ENCODE results near the gene RPS24.
"Not testable (repeated sequence)": the region's sequence is repeated elsewhere in the genome, so short reads cannot be mapped to it uniquely, and the experiment has no call there.

The RPS24 gene

GRCh38 chr10:78058562-78058961 is 24.9 kb downstream of the RPS24 start:
- DNase-seq = no peak

- DNase-seq = peak; percentile 72
Measured at GRCh38 chr10:78059906-78060702, 26.4 kb downstream of the RPS24 start.

- no peak for DNase-seq
Measured at GRCh38 chr10:78062296-78062695, 28.6 kb downstream of the RPS24 start.

GRCh38 chr10:78063236-78063635 is 29.6 kb downstream of the RPS24 start:
- no peak for DNase-seq

- DNase-seq = not testable (repeated sequence)
Measured at GRCh38 chr10:78064919-78065318, 31.3 kb downstream of the RPS24 start.

GRCh38 chr10:78065611-78066010 is 31.9 kb downstream of the RPS24 start:
- DNase-seq = no peak

GRCh38 chr10:78066012-78066411 is 32.3 kb downstream of the RPS24 start:
- DNase-seq = no peak

GRCh38 chr10:78066728-78067430 is 33.2 kb downstream of the RPS24 start:
- DNase-seq = no peak

GRCh38 chr10:78069151-78069550 is 35.5 kb downstream of the RPS24 start:
- no peak for DNase-seq

GRCh38 chr10:78070064-78070463 is 36.4 kb downstream of the RPS24 start:
- DNase-seq = not testable (repeated sequence)

GRCh38 chr10:78070726-78071125 is 37.1 kb downstream of the RPS24 start:
- no peak for DNase-seq

- no peak for DNase-seq
Measured at GRCh38 chr10:78071140-78071856, 37.6 kb downstream of the RPS24 start.

GRCh38 chr10:78071857-78072179 is 38.2 kb downstream of the RPS24 start:
- DNase-seq = no peak

GRCh38 chr10:78072504-78072903 is 38.8 kb downstream of the RPS24 start:
- no peak for DNase-seq

GRCh38 chr10:78075806-78076205 is 42.1 kb downstream of the RPS24 start:
- not testable (repeated sequence) for DNase-seq

- DNase-seq = no peak
Measured at GRCh38 chr10:78078539-78079330, 45.1 kb downstream of the RPS24 start.

GRCh38 chr10:78079411-78079810 is 45.7 kb downstream of the RPS24 start:
- no peak for DNase-seq

- DNase-seq = no peak
Measured at GRCh38 chr10:78081292-78081691, 47.6 kb downstream of the RPS24 start.

- DNase-seq = no peak
Measured at GRCh38 chr10:78082636-78083035, 49.0 kb downstream of the RPS24 start.
